HuH-7.5 (cell line): ENCODE measurements around the gene KIF2A.

Experiments used
- DNase-seq: peaks from one replicate; pipeline ENCODE4 v3.0.0; 2011; ENCODE audit warnings: low spot score

Gene KIF2A

GRCh38 chr5:62328772-62329491, 22.9 kb downstream of the KIF2A start:
- DNase-seq, result no peak

- DNase-seq, result no peak
Measured at GRCh38 chr5:62330302-62330701, 24.3 kb downstream of the KIF2A start.

DNA sequence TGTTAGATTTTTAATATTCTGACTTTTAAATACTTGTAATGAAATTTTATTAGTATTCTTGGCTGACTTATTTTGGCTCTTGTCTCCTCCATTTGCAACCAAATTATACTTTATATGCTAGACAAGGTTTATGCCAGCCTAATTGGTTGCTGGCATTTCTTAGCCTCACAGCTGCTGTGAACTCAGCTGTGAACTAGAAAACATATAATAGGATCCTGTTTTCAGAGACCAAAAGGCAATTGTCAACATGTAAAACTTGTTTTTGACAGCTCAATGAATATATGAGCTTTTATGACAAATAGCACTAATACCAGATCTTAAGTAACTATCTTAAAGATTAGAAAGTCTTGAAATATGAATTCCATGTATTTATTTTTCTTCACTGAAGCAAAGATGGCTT, 25.9 kb downstream of the KIF2A start:
- DNase-seq, result no peak

- no peak for DNase-seq
Measured at GRCh38 chr5:62333250-62333794, 27.3 kb downstream of the KIF2A start.

DNA sequence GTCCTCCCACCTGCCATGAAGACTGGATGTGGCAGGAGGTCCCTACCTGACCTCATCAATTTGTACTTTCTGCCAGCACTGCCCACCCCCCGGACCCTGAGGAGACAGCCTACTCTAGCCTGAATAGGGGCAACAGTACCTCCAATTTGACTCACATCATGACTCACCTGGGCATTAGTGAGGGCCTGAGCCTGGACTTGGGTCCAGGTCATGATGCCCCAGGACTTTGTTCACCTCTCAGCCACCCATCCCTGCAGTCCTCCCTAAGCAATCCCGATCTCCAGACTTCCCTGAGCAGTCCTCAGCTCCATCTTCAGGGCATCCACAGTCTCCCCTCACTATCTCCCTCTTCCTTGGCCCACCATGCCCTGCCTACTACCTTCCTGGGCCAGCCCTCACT, 28.1 kb downstream of the KIF2A start:
- DNase-seq, result no peak

DNA sequence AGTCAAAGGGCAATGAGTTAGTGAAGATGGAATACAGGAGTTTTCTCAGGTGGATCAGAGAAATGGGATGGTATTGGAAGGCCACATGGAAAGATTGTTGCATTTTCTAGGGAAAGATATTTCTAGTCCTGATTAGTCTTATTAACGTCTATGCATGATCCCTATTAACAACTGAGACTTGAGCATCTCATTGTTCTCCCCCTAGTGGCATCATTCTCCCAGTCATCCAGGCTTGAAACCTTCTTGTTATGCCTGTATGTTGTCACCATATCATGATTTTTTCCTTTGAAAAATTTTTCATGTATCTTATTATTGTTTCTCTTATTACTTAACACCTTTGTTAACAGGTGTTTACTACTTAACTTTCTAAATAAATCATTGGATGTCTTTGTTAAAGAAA, 34.4 kb downstream of the KIF2A start:
- no peak for DNase-seq

DNA sequence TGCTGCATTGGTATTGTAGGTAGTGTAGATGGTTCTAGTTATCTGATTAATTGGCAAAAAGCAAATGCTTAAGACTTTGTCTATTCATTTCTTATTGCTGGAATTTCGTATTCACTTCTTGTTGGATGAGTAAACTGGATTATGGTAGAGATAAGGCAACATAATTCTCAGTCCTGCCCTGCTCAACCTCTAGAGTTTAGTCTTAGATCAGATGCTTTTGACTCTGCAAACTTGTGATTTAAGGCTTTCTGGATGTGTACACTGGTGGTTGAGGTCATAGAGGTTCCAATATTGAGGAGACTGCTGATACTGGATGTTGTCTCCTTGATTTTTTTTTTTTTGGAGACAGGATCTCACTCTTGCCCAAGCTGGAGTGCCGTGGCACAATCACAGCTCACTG, 35.0 kb downstream of the KIF2A start:
- DNase-seq, result no peak

GRCh38 chr5:62341783-62342475, 35.9 kb downstream of the KIF2A start:
- no peak for DNase-seq

GRCh38 chr5:62342476-62342837, 36.5 kb downstream of the KIF2A start:
- no peak for DNase-seq

DNA sequence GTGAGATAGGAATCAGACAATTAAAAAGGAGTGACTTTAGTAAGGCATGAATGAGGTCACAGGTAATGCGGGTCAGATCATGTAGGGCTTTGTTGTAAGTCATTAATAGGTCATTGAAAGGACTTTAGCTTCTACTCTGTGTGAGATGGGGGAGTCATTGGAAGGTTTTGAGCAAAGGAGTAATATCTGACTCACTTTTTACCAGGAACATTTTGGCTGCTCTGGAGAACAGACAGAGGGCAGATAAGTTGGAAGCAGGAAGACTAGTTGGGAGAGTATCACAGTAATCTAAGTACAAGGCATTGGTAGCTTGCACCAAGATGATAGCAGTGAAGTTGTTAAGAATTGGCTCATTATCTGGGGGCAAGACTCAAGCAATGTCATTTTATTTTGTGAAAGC, 37.4 kb downstream of the KIF2A start:
- DNase-seq, result no peak

GRCh38 chr5:62346748-62347147, 40.7 kb downstream of the KIF2A start:
- DNase-seq, result no peak

DNA sequence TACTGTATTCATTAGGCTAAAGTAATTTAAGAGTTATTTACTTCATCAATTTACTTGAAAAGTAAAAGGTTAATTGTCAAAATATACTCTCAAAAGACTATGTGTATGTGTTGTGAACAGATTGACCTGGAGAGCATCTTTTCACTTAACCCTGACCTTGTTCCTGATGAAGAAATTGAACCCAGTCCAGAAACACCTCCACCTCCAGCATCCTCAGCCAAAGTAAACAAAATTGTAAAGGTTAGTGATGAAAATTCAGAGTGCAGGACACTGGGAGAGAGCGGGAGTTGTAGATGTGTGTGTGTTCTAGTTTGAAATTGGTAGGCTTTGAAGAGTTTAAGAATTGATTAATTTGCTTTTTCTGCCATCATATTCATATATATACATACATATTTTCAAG, 41.9 kb downstream of the KIF2A start:
- no peak for DNase-seq

- DNase-seq, result no peak
Measured at GRCh38 chr5:62348723-62349481, 42.9 kb downstream of the KIF2A start.

GRCh38 chr5:62354028-62354874, 48.2 kb downstream of the KIF2A start:
- DNase-seq, result peak; percentile 25

GRCh38 chr5:62362701-62363100, 56.7 kb downstream of the KIF2A start:
- DNase-seq, result no peak

DNA sequence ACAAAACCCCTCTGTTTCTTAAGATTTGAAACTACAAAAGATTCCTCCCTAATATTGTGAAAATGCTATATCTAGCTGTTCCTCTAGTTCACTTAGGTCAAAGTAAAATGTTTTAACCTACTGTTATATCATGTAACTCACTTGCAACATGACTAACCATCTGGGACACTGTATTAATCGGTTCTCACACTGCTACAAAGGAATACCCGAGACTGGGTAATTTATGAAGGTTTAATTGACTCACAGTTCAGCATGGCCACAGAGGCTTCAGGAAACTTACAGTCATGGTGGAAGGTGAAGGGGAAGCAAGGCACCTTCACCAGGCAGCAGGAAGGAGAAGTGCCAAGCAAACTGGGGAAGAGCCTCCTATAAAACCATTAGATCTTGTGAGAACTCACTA, 63.0 kb downstream of the KIF2A start:
- DNase-seq, result no peak

DNA sequence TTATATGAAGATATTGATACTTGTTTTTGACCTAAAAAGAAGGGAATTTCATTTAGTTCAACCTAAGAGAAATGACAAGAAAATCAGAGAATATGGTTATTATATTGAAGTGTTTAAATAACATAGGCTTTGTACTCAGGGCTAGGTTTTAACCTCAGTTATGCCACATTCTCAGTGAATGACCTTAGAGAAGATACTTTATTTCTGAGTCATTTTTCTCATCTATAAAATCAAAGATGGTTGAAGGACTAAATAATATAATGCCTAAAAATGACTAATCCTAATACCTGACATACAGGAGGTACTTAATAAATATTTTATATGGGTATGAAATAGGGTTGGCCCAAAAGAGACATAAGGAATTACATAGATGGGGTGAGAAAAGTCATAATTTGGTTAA, 65.4 kb downstream of the KIF2A start:
- no peak for DNase-seq

DNA sequence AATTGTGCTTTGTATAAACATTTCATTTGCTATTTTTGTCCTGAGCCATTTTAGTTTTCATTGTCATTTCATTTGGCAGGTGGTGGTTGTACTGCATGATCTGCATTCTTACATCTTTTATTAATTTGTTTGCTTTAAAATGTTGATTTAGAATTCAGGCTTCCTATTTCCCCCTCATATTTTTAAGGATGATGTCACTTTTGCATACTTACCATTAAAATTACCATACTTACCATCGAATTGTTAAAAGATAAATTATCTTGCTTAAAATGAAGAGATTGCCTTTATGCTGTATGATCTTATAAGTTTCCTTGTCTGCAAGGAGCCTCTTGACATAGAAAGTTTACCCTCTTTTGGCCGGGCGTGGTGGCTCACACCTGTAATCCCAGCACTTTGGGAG, 66.6 kb downstream of the KIF2A start:
- no peak for DNase-seq

DNA sequence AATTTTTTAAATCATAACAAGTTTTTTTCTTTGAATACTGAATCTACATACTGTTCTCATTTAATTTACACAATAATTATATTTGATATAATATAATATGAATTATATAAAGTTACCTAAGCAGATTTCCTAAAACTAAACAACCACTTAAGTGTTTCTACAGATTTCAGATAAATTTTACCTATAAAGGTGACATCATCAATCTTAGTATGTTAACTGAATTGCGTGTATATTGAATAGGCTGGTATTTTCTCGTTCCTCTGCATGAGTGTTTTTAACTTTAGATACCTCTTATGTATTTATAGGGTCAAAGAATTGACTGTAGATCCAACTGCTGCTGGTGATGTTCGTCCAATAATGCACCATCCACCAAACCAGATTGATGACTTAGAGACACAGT, 67.4 kb downstream of the KIF2A start:
- no peak for DNase-seq

DNA sequence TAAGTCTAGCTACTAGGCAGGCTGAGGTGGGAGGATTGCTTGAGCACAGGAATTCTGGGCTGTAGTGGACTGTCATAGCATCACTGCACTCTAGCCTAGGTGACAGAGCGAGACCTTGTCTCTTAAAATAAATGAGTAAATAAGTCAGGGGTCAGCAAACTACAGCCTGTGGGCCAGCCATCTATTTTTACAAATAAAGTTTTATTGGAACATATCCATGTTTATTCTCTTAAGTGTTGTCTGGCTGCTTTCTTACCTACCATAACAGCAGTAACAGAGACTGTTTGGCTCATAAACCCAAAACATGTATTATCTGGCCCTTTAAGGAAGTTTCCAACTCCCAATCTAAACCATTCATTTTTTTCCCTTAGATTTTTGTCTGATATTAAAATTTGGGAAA, 68.1 kb downstream of the KIF2A start:
- DNase-seq, result no peak

DNA sequence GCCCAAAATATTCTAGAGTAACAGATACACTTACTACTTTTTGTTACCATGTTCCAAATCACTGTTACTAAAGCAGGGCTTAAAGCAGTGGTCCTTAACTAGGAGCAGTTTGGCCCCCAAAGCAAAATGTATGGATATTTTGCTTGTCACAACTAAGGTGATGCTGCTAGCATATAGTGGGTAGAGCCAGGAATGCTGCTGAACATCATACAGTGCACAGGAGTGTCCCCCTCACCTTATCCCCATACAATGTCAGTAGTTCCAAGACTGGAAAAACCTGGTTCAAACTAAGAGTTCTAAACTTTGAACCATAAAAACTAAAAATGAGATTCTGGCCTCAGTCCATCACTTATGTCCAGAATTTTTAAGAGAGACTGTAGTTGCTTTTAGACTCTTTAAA, 69.6 kb downstream of the KIF2A start:
- DNase-seq, result no peak

DNA sequence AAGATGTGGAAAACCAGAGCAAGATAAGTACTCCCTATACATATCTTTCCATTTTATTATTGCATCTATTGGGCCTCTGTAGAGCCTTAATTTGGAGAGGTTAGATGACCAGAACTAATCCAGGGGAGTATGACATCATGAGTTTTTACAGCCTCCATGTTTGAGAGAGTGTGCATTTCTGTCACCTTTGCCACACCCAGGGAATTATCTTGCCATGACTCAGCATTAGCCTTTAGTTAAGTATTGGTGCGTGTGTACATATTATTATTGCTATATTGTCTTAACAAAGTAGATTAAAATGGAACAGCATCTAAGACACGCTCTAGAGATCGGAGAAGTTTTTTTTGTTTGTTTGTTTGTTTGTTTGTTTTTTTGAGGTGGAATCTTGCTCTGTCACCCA, 70.1 kb downstream of the KIF2A start:
- DNase-seq, result no peak
